ENCODE results near the gene ZNF507.
"Not testable (repeated sequence)": the region's sequence is repeated elsewhere in the genome, so short reads cannot be mapped to it uniquely, and the experiment has no call there.

ZNF507 gene

DNA sequence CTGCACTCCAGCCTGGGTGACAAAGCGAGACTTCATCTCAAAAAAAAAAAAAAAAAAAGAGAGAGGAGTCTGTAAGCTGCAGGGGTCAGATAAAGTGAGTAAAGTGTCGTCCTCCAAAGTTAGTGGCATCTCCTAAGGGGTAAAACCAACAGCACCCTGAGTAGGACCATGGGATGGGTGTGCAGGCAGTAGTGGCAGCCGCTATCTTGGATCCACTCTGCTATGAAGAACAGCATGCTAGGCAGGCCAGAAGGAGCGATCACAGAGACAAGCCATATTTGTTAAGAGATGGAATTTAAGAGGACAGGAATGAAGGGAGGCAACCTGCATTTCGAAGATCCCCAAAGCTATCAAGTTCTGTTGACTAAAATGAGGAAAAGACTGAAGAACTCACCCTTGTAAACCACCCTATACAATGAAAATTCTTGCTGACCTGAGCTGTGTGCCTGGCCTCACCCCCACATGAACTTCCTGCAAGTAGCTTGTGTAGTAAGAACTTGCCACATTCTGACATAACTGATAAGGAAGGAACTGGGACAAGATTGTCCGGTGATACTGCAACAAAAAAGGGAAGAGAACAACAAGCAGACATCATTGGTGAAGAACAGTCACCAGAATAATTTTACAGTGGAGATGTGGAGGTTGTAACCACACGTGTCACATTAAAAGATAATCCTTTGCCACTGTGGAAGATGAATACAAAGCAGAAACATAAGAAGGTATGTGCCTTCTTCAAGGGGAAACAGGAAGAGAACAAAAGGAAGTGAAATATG, 76.4 kb downstream of the ZNF507 start:
- Histone ChIP-seq H3K4me1 (ENCODE audit: low read length) (peaks cover 11% of the 10 kb centered on the region), H3K79me2 (ENCODE audit: low read length) (no peaks in the 10 kb centered on the region), H3K4me2 (ENCODE audit: low read length) (peak overlapping the region; percentile 8; the same call in 1 of the 2 replicates), H2AFZ (ENCODE audit: low read depth, low read length) (no peak overlapping the region), H3K9me3 (ENCODE audit: insufficient read depth, low read length) (no peaks in the 10 kb centered on the region), H3K4me3 (ENCODE audit: low read length) (no peak overlapping the region), H3K36me3 (replicated peaks; ENCODE audit: low read depth, low read length) (peaks cover 3% of the 10 kb centered on the region), H4K20me1 (ENCODE audit: insufficient read depth, low read length) (no peaks in the 10 kb centered on the region), H3K27me3 (ENCODE audit: low read depth, low read length) (no peaks in the 10 kb centered on the region), H3K9ac (ENCODE audit: low read length) (no peak overlapping the region), H3K27ac (ENCODE audit: low read length) (peak overlapping the region; percentile 8)
- TF ChIP-seq EZH2phosphoT487 (IDR thresholded peaks at IDR 0.05; ENCODE audit: low read depth), result no peak
- TF ChIP-seq, protein P1, sequence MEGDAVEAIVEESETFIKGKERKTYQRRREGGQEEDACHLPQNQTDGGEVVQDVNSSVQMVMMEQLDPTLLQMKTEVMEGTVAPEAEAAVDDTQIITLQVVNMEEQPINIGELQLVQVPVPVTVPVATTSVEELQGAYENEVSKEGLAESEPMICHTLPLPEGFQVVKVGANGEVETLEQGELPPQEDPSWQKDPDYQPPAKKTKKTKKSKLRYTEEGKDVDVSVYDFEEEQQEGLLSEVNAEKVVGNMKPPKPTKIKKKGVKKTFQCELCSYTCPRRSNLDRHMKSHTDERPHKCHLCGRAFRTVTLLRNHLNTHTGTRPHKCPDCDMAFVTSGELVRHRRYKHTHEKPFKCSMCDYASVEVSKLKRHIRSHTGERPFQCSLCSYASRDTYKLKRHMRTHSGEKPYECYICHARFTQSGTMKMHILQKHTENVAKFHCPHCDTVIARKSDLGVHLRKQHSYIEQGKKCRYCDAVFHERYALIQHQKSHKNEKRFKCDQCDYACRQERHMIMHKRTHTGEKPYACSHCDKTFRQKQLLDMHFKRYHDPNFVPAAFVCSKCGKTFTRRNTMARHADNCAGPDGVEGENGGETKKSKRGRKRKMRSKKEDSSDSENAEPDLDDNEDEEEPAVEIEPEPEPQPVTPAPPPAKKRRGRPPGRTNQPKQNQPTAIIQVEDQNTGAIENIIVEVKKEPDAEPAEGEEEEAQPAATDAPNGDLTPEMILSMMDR (IDR thresholded peaks at IDR 0.05; ENCODE audit: low read depth, low read length), result no peak

DNA sequence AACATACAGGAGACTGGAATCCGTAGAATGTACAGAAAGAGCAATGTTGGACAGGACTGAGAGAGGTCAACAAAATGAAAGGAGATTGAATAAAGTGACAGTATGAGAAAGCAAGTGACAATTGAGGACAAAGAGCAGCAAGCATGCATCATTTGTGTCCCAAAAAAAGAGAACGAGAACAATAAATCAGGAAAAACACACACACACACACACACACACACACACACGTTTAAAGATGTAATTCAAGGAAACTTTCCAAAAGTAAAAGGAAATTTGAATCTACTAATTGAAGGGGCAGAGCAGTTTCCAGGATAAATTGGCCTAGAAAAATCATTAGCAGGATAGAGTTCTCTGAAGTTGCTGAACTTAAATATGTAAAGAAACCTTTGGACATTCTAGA, 77.0 kb downstream of the ZNF507 start:
- Histone ChIP-seq H3K36me3 (replicated peaks; ENCODE audit: low read depth, low read length) (peaks cover 3% of the 10 kb centered on the region), H3K4me3 (ENCODE audit: low read length) (no peak overlapping the region), H3K4me2 (ENCODE audit: low read length) (peak overlapping the region; percentile 8; the same call in 1 of the 2 replicates), H3K27me3 (ENCODE audit: low read depth, low read length) (no peaks in the 10 kb centered on the region), H3K4me1 (ENCODE audit: low read length) (peaks cover 11% of the 10 kb centered on the region), H3K9me3 (ENCODE audit: insufficient read depth, low read length) (no peaks in the 10 kb centered on the region), H2AFZ (ENCODE audit: low read depth, low read length) (no peak overlapping the region), H3K27ac (ENCODE audit: low read length) (peak overlapping the region; percentile 8; the same call in 1 of the 2 replicates), H3K9ac (ENCODE audit: low read length) (no peak overlapping the region), H3K79me2 (ENCODE audit: low read length) (no peaks in the 10 kb centered on the region), H4K20me1 (ENCODE audit: insufficient read depth, low read length) (no peaks in the 10 kb centered on the region)
- TF ChIP-seq, protein P1 (IDR thresholded peaks at IDR 0.05; ENCODE audit: low read depth, low read length), result no peak
- no peak for TF ChIP-seq EZH2phosphoT487 (IDR thresholded peaks at IDR 0.05; ENCODE audit: low read depth)

DNA sequence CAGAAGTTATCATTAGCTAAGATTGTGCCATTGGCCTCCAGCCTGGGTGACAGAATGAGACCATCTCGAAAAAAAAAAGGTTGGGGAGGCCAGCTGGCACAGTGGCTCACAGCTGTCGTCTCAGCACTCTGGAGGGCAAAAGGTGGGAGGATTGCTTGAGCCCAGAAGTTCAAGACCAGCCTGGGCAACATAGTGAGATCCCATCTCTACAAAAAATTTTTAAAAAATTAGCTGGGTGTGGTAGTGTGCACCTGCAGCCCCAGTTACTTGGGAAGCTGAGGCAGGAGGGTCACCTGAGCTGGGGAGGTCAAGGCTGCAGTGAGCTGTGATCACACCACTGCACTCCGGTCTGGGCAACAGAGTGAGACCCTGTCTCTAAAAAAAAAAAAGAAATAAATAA, 78.5 kb downstream of the ZNF507 start:
- H3K4me3 ChIP-seq (ENCODE audit: low read length); H3K27ac ChIP-seq (ENCODE audit: low read length); H3K27me3 ChIP-seq (ENCODE audit: low read depth, low read length); H2AFZ ChIP-seq (ENCODE audit: low read depth, low read length); H4K20me1 ChIP-seq (ENCODE audit: insufficient read depth, low read length); H3K4me2 ChIP-seq (ENCODE audit: low read length); H3K9me3 ChIP-seq (ENCODE audit: insufficient read depth, low read length); H3K9ac ChIP-seq (ENCODE audit: low read length); H3K79me2 ChIP-seq (ENCODE audit: low read length); H3K36me3 ChIP-seq (replicated peaks; ENCODE audit: low read depth, low read length): not testable (repeated sequence)
- H3K4me1 ChIP-seq (ENCODE audit: low read length), result peaks cover 11% of the 10 kb centered on the region

DNA sequence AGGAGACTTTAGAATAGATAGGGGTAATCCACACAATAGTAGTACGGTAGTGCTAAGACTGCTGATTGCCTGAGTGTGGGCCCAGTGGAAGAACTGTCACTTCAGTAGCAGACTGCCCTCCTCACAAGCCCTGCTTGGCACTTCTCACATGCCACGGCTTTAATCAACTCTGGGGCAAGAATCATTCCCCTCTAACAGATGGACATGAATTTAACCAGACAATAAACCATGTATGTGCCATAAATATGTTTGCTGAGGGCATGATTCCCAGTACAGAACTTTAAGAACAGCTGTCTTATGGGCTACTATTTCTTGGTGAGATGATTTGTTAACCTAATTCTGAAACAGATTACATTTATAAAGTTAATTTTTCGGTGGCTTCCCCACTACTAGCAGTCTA, 82.1 kb downstream of the ZNF507 start:
- Histone ChIP-seq H3K79me2 (ENCODE audit: low read length) (no peaks in the 10 kb centered on the region), H4K20me1 (ENCODE audit: insufficient read depth, low read length) (no peaks in the 10 kb centered on the region), H3K27ac (ENCODE audit: low read length) (no peak overlapping the region), H3K27me3 (ENCODE audit: low read depth, low read length) (no peaks in the 10 kb centered on the region), H3K9me3 (ENCODE audit: insufficient read depth, low read length) (no peaks in the 10 kb centered on the region), H3K36me3 (replicated peaks; ENCODE audit: low read depth, low read length) (no peaks in the 10 kb centered on the region), H3K9ac (ENCODE audit: low read length) (no peak overlapping the region), H2AFZ (ENCODE audit: low read depth, low read length) (no peak overlapping the region), H3K4me1 (ENCODE audit: low read length) (0 out of 2 replicates have a peak, but pooled peaks cover under 1% of the 10 kb centered on the region), H3K4me2 (ENCODE audit: low read length) (no peak overlapping the region), H3K4me3 (ENCODE audit: low read length) (no peak overlapping the region)
- no peak for TF ChIP-seq EZH2phosphoT487 (IDR thresholded peaks at IDR 0.05; ENCODE audit: low read depth)
- TF ChIP-seq, protein P1 (IDR thresholded peaks at IDR 0.05; ENCODE audit: low read depth, low read length), result no peak

Data from OCI-LY3 (cell line).